HepG2 (cell line): ENCODE results near the gene GABRB1. TPM values are rescaled to one million over a fixed set of nuclear protein-coding genes. Genes with fewer than 3 reads are reported as not detected.

Experiments used
- ATAC-seq: fragments of 200-7000 bp; cut with Tn5 transposase; 3 replicates; pipeline ENCODE4 v1.9.1; 2020; ENCODE audit warnings: mild to moderate bottlenecking, moderate library complexity
- BruUV-seq: library from RNA; stranded (reverse); fragments of 400-500 nt; replicated peaks from 2 replicates; lab custom pipeline; 2021; lab: Mats Ljungman, UMichigan
- CTCF ChIA-PET: fragments of 300-600 bp; formaldehyde crosslinking; extraction: SDS; loops from one replicate; lab custom pipeline; 2021; ENCODE audit warnings: low total read pairs, inconsistent platforms, low intra/inter-chr PET ratio; lab: Yijun Ruan, JAX
- POLR2A ChIA-PET: fragments of 350-600 bp; sonication (Branson Sonifier 250); formaldehyde crosslinking; loops from one replicate; lab custom pipeline; 2020; ENCODE audit warnings: antibody characterized with exemption, inconsistent platforms; lab: Yijun Ruan, JAX
- DNase-seq: peaks from one replicate; pipeline ENCODE4 v3.0.0-alpha.2; 2015; ENCODE audit warnings: low spot score
- FAIRE-seq: peaks from 3 replicates; lab custom pipeline; 2011; peaks lifted over from hg19 to GRCh38; lab: Jason Lieb, UNC
- H2AFZ ChIP-seq: one replicate; pipeline ENCODE4 v1.6.1; 2011; ENCODE audit warnings: low read length, inconsistent platforms
- H3K27ac ChIP-seq: fragments of 300-600 bp; 3 replicates; pipeline ENCODE4 v1.8.0; 2011; ENCODE audit warnings: mixed run types, mild to moderate bottlenecking, mixed read lengths, low read length, inconsistent platforms; ENCODE audit not compliant: insufficient read depth; ENCODE audit errors: extremely low read length
- H3K27me3 ChIP-seq, 2 experiments: fragments of 200-600 bp in 1 of 2; 2 replicates in 1 of 2; 3 replicates in 1 of 2; pipeline versions ENCODE4 v1.6.0 to v1.8.0; 2011; ENCODE audit warnings: low read length in 2 of 2, mild to moderate bottlenecking in 2 of 2, moderate library complexity in 2 of 2, inconsistent platforms in 1 of 2; ENCODE audit not compliant: insufficient read depth in 2 of 2, control insufficient read depth in 1 of 2
- H3K36me3 ChIP-seq, 2 experiments: fragments of 200-600 bp in 1 of 2; replicated peaks in 1 of 2; 2 replicates in 1 of 2; 3 replicates in 1 of 2; pipeline versions ENCODE4 v1.5.1 to v1.8.0; 2011; ENCODE audit warnings: low read length in 2 of 2, inconsistent platforms in 1 of 2; ENCODE audit not compliant: insufficient read depth in 2 of 2, control insufficient read depth in 1 of 2
- H3K4me1 ChIP-seq: 2 replicates; pipeline ENCODE4 v1.5.1; 2012; ENCODE audit warnings: low read length, inconsistent platforms; ENCODE audit not compliant: insufficient read depth
- H3K4me2 ChIP-seq: 2 replicates; pipeline ENCODE4 v1.6.0; 2011; ENCODE audit warnings: low read depth, low read length, inconsistent platforms
- H3K4me3 ChIP-seq, 3 experiments: fragments of 200-600 bp in 1 of 3; sonication (generic), shearing (Covaris generic) in 1 of 3; replicated peaks in 1 of 3; 2 replicates each; pipeline ENCODE4 v1.5.1; 2011 to 2016; ENCODE audit warnings: low read length in 3 of 3, inconsistent platforms in 2 of 3, low read depth in 2 of 3, mild to moderate bottlenecking in 2 of 3, control low read depth in 1 of 3, mixed read lengths in 1 of 3; ENCODE audit not compliant: insufficient read depth in 1 of 3
- H3K79me2 ChIP-seq: one replicate; pipeline ENCODE4 v1.6.1; 2011; ENCODE audit warnings: low read length, inconsistent platforms; ENCODE audit not compliant: insufficient read depth
- H3K9ac ChIP-seq: 2 replicates; pipeline ENCODE4 v1.6.0; 2011; ENCODE audit warnings: mild to moderate bottlenecking, low read depth, low read length, inconsistent platforms; ENCODE audit not compliant: insufficient read depth
- H3K9me3 ChIP-seq: 2 replicates; pipeline ENCODE4 v1.5.1; 2012; ENCODE audit warnings: mild to moderate bottlenecking, low read length
- H4K20me1 ChIP-seq: 2 replicates; pipeline ENCODE4 v1.6.0; 2011; ENCODE audit warnings: inconsistent platforms, mild to moderate bottlenecking, low read length, moderate library complexity; ENCODE audit not compliant: insufficient read depth
- ERF ChIP-seq: IDR thresholded peaks from 2 replicates; pipeline ENCODE4 v1.6.1; 2018; ENCODE audit warnings: missing biosample characterization, missing genetic modification reagents
- FOXK1 ChIP-seq: sonication (generic); formaldehyde crosslinking; IDR thresholded peaks from 2 replicates; pipeline ENCODE4 v1.4.0; 2020; ENCODE audit warnings: low read depth, missing genetic modification reagents, borderline replicate concordance
- MBNL3 ChIP-seq: fragments of 250-450 bp; sonication (Bioruptor Pico); conservative IDR thresholded peaks from 2 replicates; pipeline ENCODE4 v1.8.0; 2022; ENCODE audit warnings: mild to moderate bottlenecking, inconsistent platforms
- MED8 ChIP-seq: sonication (generic); formaldehyde crosslinking; IDR thresholded peaks from 2 replicates; pipeline ENCODE4 v1.8.1; 2023; ENCODE audit warnings: mild to moderate bottlenecking, missing genetic modification reagents; ENCODE audit not compliant: insufficient replicate concordance
- NFIC ChIP-seq: IDR thresholded peaks from 2 replicates; pipeline ENCODE4 v1.6.1; 2012; ENCODE audit warnings: mild to moderate bottlenecking, low read length, inconsistent platforms
- ZNF205 ChIP-seq: IDR thresholded peaks from 2 replicates; pipeline ENCODE4 v1.6.1; 2018; ENCODE audit warnings: missing biosample characterization, missing genetic modification reagents
- ZNF296 ChIP-seq: sonication (generic); formaldehyde crosslinking; conservative IDR thresholded peaks from 2 replicates; pipeline ENCODE4 v1.5.0; 2020; ENCODE audit warnings: mild to moderate bottlenecking, missing genetic modification reagents
- ZSCAN9 ChIP-seq: IDR thresholded peaks from 2 replicates; pipeline ENCODE4 v1.6.1; 2016; ENCODE audit warnings: borderline replicate concordance
- WGBS: methylation state at CpG from one replicate; pipeline ENCODE4 v1.1.6; 2017; ENCODE audit warnings: low lambda C conversion rate; 5-methylcytosine and 5-hydroxymethylcytosine counted together
- in situ Hi-C: cut with HindIII; loops from 2 replicates; pipeline ENCODE4 v1.10.0; 2017; ENCODE audit warnings: low pct_unique_long_range_greater_than_20kb; ENCODE audit not compliant: extremely low pct_ligation_motif_present
- intact Hi-C: fragments of 100-400 bp; cut with micrococcal nuclease; formaldehyde crosslinking; loops from one replicate; pipeline ENCODE4 v1.10.0; 2022; ENCODE audit not compliant: unreplicated experiment
- polyA plus RNA-seq, 8 experiments: library from polyadenylated mRNA; depleted of rRNA in 3 of 8; stranded (reverse) in 7 of 8; unstranded in 1 of 8; fragments of >200 nt; fragmentation: Illumina TruSeq in 4 of 8; extraction: Trizol in 4 of 8; gene quantifications; 2 replicates each; pipeline versions ENCODE4 v1.2.1 to v1.2.3, GENCODE V29; 2011 to 2016; ENCODE audit warnings: low read depth in 4 of 8, missing spikeins in 1 of 8, mixed read lengths in 1 of 8; ENCODE audit not compliant: insufficient read depth in 1 of 8
- total RNA-seq, 5 experiments: library from RNA; depleted of rRNA; stranded (reverse); fragments of >200 nt; fragmentation: Illumina TruSeq; extraction: Trizol; gene quantifications; 2 replicates each; pipeline ENCODE4 v1.2.3, GENCODE V29; 2016; ENCODE audit warnings: low read depth in 1 of 5
- TF ChIP-seq, protein P1 (sequence below), 2 experiments: sonication (generic) in 1 of 2; formaldehyde crosslinking in 1 of 2; IDR thresholded peaks; 2 replicates each; pipeline versions ENCODE4 v1.6.1 to v1.9.0; 2014 to 2022; ENCODE audit warnings: antibody characterized with exemption in 1 of 2, borderline replicate concordance in 1 of 2, inconsistent platforms in 1 of 2, low read depth in 1 of 2, missing genetic modification reagents in 1 of 2

The GABRB1 gene
- total and polyA plus RNA-seq, 2 of the 13 experiments (the other 11 are each of a cell fraction or from before 2014, with no cell fraction given): not detected

DNA sequence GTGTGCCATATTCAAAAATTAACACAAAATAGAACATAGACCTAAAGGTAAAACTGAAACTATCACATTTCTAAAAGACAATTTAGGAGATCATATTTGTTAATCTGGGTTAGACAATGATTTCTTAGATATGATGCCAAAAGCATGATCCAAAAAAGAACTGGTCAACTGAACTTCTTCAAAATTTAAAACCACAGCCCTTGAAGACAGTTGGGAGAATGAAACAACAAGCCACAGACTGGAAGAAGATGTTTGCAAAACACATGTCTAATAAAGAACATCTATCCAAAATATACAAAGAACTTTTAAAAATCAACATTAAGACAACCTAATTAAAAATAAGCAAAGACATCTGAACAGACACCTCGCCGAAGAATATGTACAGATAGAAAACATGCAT is 412.7 kb downstream of the GABRB1 start (continued):
- no peak for TF ChIP-seq ZNF296 (CRISPR knock-in tag)
- TF ChIP-seq ZNF205: no peak

DNA sequence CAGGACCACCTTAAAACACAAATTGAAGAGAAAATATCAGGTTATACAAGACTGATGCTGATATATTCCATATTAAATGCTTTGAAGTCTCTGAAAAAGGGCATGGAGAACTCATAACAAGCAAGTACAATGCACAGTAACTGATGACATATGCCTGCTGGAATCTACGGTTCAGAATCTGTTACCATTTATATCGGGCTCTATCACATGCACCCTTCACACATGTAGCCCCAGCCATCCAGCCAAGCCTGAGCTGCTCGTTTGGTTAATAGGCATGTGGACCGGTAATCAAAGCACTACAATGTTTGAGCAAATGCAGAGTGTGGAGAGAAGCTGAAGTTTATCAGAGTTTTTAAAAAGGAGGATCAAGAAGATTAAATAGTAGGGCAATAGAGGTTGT is 420.3 kb downstream of the GABRB1 start:
- intact Hi-C loops (no loop called here), in situ Hi-C loops (no loop called here)
- ChIA-PET POLR2A (no interaction called here), CTCF (no interaction called here)
- ATAC-seq (no peak), DNase-seq (no peak), FAIRE-seq (no peak)
- Histone ChIP-seq H3K27me3 (no peaks in the 10 kb centered on the region; a peak in 1 of 5 replicates), H3K36me3 (peaks cover 1 to 5% of the 10 kb centered on the region in 2 experiments; a peak in 3 of 5 replicates), H3K9ac (no peak overlapping the region), H4K20me1 (no peaks in the 10 kb centered on the region), H3K9me3 (no peaks in the 10 kb centered on the region), H3K4me3 (no peak overlapping the region), H3K4me2 (no peak overlapping the region), H3K27ac (no peak overlapping the region), H3K79me2 (no peaks in the 10 kb centered on the region), H2AFZ (no peak overlapping the region), H3K4me1 (no peaks in the 10 kb centered on the region)
- no TSS peak for BruUV-seq
- 99% methylated on average over 4 of the region's 4 CpGs for whole genome bisulfite sequencing
- TF ChIP-seq ERF (CRISPR knock-in tag): no peak
- no peak for TF ChIP-seq ZSCAN9 (CRISPR knock-in tag)
- TF ChIP-seq NFIC: no peak
- TF ChIP-seq FOXK1: no peak
- no peak for TF ChIP-seq MED8 (CRISPR knock-in tag)
- TF ChIP-seq, protein P1, sequence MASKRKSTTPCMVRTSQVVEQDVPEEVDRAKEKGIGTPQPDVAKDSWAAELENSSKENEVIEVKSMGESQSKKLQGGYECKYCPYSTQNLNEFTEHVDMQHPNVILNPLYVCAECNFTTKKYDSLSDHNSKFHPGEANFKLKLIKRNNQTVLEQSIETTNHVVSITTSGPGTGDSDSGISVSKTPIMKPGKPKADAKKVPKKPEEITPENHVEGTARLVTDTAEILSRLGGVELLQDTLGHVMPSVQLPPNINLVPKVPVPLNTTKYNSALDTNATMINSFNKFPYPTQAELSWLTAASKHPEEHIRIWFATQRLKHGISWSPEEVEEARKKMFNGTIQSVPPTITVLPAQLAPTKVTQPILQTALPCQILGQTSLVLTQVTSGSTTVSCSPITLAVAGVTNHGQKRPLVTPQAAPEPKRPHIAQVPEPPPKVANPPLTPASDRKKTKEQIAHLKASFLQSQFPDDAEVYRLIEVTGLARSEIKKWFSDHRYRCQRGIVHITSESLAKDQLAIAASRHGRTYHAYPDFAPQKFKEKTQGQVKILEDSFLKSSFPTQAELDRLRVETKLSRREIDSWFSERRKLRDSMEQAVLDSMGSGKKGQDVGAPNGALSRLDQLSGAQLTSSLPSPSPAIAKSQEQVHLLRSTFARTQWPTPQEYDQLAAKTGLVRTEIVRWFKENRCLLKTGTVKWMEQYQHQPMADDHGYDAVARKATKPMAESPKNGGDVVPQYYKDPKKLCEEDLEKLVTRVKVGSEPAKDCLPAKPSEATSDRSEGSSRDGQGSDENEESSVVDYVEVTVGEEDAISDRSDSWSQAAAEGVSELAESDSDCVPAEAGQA (IDR thresholded peaks at IDR 0.05; ENCODE audit: low read depth): no peak
- TF ChIP-seq, protein P1 (CRISPR knock-in tag; IDR thresholded peaks at IDR 0.05; ENCODE audit: borderline replicate concordance): no peak
- no peak for TF ChIP-seq MBNL3 (CRISPR knock-in tag)
